HUES64 (cell line): Measurements from ENCODE around the gene TP63.

ENCODE experiments used
- H3K27ac ChIP-seq: 2 replicates; pipeline ENCODE4 v1.7.0; 2013; ENCODE audit warnings: low read depth, low read length, inconsistent platforms
- H3K27me3 ChIP-seq: 2 replicates; pipeline ENCODE4 v1.6.1; 2013; ENCODE audit warnings: mild to moderate bottlenecking, low read length; ENCODE audit not compliant: insufficient read depth
- H3K36me3 ChIP-seq: 2 replicates; pipeline ENCODE4 v1.6.1; 2013; ENCODE audit warnings: mild to moderate bottlenecking, low read length; ENCODE audit not compliant: insufficient read depth
- H3K4me1 ChIP-seq: 2 replicates; pipeline ENCODE4 v1.6.1; 2013; ENCODE audit warnings: mild to moderate bottlenecking, low read length, moderate library complexity; ENCODE audit not compliant: insufficient read depth
- H3K4me3 ChIP-seq: 2 replicates; pipeline ENCODE4 v1.5.1; 2013; ENCODE audit warnings: mild to moderate bottlenecking, low read length, moderate library complexity
- H3K9ac ChIP-seq: 2 replicates; pipeline ENCODE4 v1.6.1; 2013; ENCODE audit warnings: mild to moderate bottlenecking, low read depth, low read length
- H3K9me3 ChIP-seq: 2 replicates; pipeline ENCODE4 v1.6.1; 2013; ENCODE audit warnings: low read depth, low read length; ENCODE audit not compliant: insufficient read depth
- WGBS: fragments of 150-250, 120-280 bp; methylation state at CpG from one replicate; pipeline ENCODE4 v1.1.7; 2013; ENCODE audit warnings: missing lambda C conversion rate; 5-methylcytosine and 5-hydroxymethylcytosine counted together

Gene TP63

GRCh38 chr3:189805375-189806067, 174.3 kb downstream of the TP63 start:
- Histone ChIP-seq H3K9ac (no peak overlapping the region), H3K36me3 (no peaks in the 10 kb centered on the region), H3K27me3 (peaks cover 98% of the 10 kb centered on the region), H3K4me3 (no peak overlapping the region), H3K27ac (no peak overlapping the region; the same call in 1 of the 2 replicates), H3K9me3 (no peaks in the 10 kb centered on the region), H3K4me1 (peaks cover 30% of the 10 kb centered on the region)
- whole genome bisulfite sequencing, result 83% methylated on average over 4 of the region's 4 CpGs

- Histone ChIP-seq H3K9me3 (no peaks in the 10 kb centered on the region), H3K4me3 (no peak overlapping the region), H3K36me3 (no peaks in the 10 kb centered on the region), H3K9ac (no peak overlapping the region), H3K4me1 (peaks cover 30% of the 10 kb centered on the region), H3K27me3 (peaks cover 98% of the 10 kb centered on the region), H3K27ac (peak overlapping the region; percentile 56; the same call in 1 of the 2 replicates)
- 30% methylated on average over 11 of the region's 11 CpGs for WGBS
These were observed 175.2 kb downstream of the TP63 start for GRCh38 chr3:189806171-189806951.

- 95% methylated on average over 29 of the region's 29 CpGs for WGBS
These were observed 177.2 kb downstream of the TP63 start for GRCh38 chr3:189808246-189809007.

GRCh38 chr3:189809583-189809982, 178.4 kb downstream of the TP63 start:
- WGBS, result no CpG with 5 or more reads among the region's 1 CpG
- peaks cover 94% of the 10 kb centered on the region for H3K27me3 ChIP-seq

More at GRCh38 chr3:189808246-189809007, 177.2 kb downstream of the TP63 start:
- Histone ChIP-seq H3K36me3 (no peaks in the 10 kb centered on the region), H3K4me1 (peaks cover 30% of the 10 kb centered on the region), H3K9me3 (no peaks in the 10 kb centered on the region), H3K9ac (no peak overlapping the region), H3K27ac (no peak overlapping the region), H3K4me3 (no peak overlapping the region), H3K27me3 (peaks cover 94% of the 10 kb centered on the region)

GRCh38 chr3:189812806-189813465, 181.7 kb downstream of the TP63 start:
- Histone ChIP-seq H3K27ac (no peak overlapping the region), H3K4me3 (no peak overlapping the region), H3K9ac (no peak overlapping the region), H3K36me3 (no peaks in the 10 kb centered on the region), H3K27me3 (peaks cover 64% of the 10 kb centered on the region), H3K9me3 (no peaks in the 10 kb centered on the region), H3K4me1 (peaks cover 13% of the 10 kb centered on the region)
- 95% methylated on average over 5 of the region's 5 CpGs for WGBS

More at GRCh38 chr3:189809583-189809982, 178.4 kb downstream of the TP63 start:
- Histone ChIP-seq H3K4me3 (no peak overlapping the region), H3K4me1 (peaks cover 30% of the 10 kb centered on the region), H3K9me3 (no peaks in the 10 kb centered on the region), H3K9ac (no peak overlapping the region), H3K27ac (no peak overlapping the region), H3K36me3 (no peaks in the 10 kb centered on the region)

GRCh38 chr3:189813647-189814240, 182.6 kb downstream of the TP63 start:
- Histone ChIP-seq H3K9me3 (no peaks in the 10 kb centered on the region), H3K27me3 (peaks cover 56% of the 10 kb centered on the region; the same call in 1 of the 2 replicates), H3K36me3 (no peaks in the 10 kb centered on the region), H3K27ac (no peak overlapping the region), H3K4me3 (no peak overlapping the region), H3K4me1 (peaks cover 20% of the 10 kb centered on the region), H3K9ac (no peak overlapping the region)
- 82% methylated on average over 10 of the region's 10 CpGs for WGBS

- Histone ChIP-seq H3K36me3 (no peaks in the 10 kb centered on the region), H3K4me1 (peaks cover 20% of the 10 kb centered on the region), H3K9ac (no peak overlapping the region), H3K27me3 (no peaks in the 10 kb centered on the region), H3K27ac (no peak overlapping the region), H3K9me3 (no peaks in the 10 kb centered on the region), H3K4me3 (no peak overlapping the region)
- 97% methylated on average over 2 of the region's 2 CpGs for WGBS
These were observed 189.2 kb downstream of the TP63 start for GRCh38 chr3:189820365-189820720.

- no peak overlapping the region for H3K4me3 ChIP-seq
- WGBS, result 44% methylated on average over 3 of the region's 4 CpGs
- H3K4me1 ChIP-seq, result peaks cover 20% of the 10 kb centered on the region
- no peaks in the 10 kb centered on the region for H3K36me3 ChIP-seq
- no peak overlapping the region for H3K27ac ChIP-seq
- no peaks in the 10 kb centered on the region for H3K27me3 ChIP-seq
- no peak overlapping the region for H3K9ac ChIP-seq
- no peaks in the 10 kb centered on the region for H3K9me3 ChIP-seq
These were observed 190.1 kb downstream of the TP63 start for GRCh38 chr3:189821262-189821661.

GRCh38 chr3:189822726-189823125, 191.5 kb downstream of the TP63 start:
- no peak overlapping the region for H3K4me3 ChIP-seq
- WGBS, result 89% methylated on average over 3 of the region's 3 CpGs
- H3K27me3 ChIP-seq, result no peaks in the 10 kb centered on the region
- peaks cover 10% of the 10 kb centered on the region for H3K4me1 ChIP-seq
- no peaks in the 10 kb centered on the region for H3K9me3 ChIP-seq
- H3K27ac ChIP-seq, result no peak overlapping the region
- no peak overlapping the region for H3K9ac ChIP-seq
- no peaks in the 10 kb centered on the region for H3K36me3 ChIP-seq

GRCh38 chr3:189824629-189825312, 193.6 kb downstream of the TP63 start:
- H3K27me3 ChIP-seq, result no peaks in the 10 kb centered on the region
- H3K4me1 ChIP-seq, result no peaks in the 10 kb centered on the region
- H3K27ac ChIP-seq, result no peak overlapping the region
- no peak overlapping the region for H3K9ac ChIP-seq
- no peak overlapping the region for H3K4me3 ChIP-seq
- H3K36me3 ChIP-seq, result no peaks in the 10 kb centered on the region
- 73% methylated on average over 5 of the region's 5 CpGs for WGBS
- H3K9me3 ChIP-seq, result no peaks in the 10 kb centered on the region
